GM19467 (cell line): ENCODE measurements around the gene COPB2.

Experiments used
- ATAC-seq: cut with Tn5 transposase; IDR thresholded peaks from one replicate; pipeline ENCODE4 v1.9.1; 2021; ENCODE audit warnings: mild to moderate bottlenecking, moderate library complexity; ENCODE audit not compliant: unreplicated experiment

The COPB2 gene

GRCh38 chr3:139309880-139310279 lies 79.6 kb downstream of the COPB2 start:
- no peak for ATAC-seq

GRCh38 chr3:139309061-139309591 lies 80.3 kb downstream of the COPB2 start:
- ATAC-seq: no peak

GRCh38 chr3:139308560-139308959 lies 80.9 kb downstream of the COPB2 start:
- no peak for ATAC-seq

- no peak for ATAC-seq
Measured at GRCh38 chr3:139307601-139308555, 81.6 kb downstream of the COPB2 start.
